ENCODE data around the gene ATP8B4. TPM values are rescaled to one million over a fixed set of nuclear protein-coding genes. Genes with fewer than 3 reads are reported as not detected.
A peak's percentile ranks its signal among the peaks of the same experiment; 100 is the strongest.

ATP8B4 gene
- total RNA-seq, 1 donor from 2014 or later: 0.98 TPM

GRCh38 chr15:50140098-50140497 lies 21.1 kb upstream of the ATP8B4 start:
- no peak for TF ChIP-seq CTCF (IDR thresholded peaks at IDR 0.05; ENCODE audit: unreplicated experiment)
- Mint-ChIP-seq H3K27me3 (no peaks in the 10 kb centered on the region), H3K9me3 (ENCODE audit: low read depth) (no peaks in the 10 kb centered on the region), H3K4me3 (ENCODE audit: low read depth) (no peak overlapping the region), H3K27ac (no peak overlapping the region), H3K4me1 (ENCODE audit: low read depth) (no peaks in the 10 kb centered on the region), H3K36me3 (ENCODE audit: insufficient read depth) (no peaks in the 10 kb centered on the region)
- no peak for DNase-seq (ENCODE audit: low spot score, unreplicated experiment)

- peak; percentile 14 for TF ChIP-seq CTCF (IDR thresholded peaks at IDR 0.05; ENCODE audit: unreplicated experiment)
- Mint-ChIP-seq H3K27ac (no peak overlapping the region), H3K36me3 (ENCODE audit: insufficient read depth) (no peaks in the 10 kb centered on the region), H3K4me1 (ENCODE audit: low read depth) (no peaks in the 10 kb centered on the region), H3K9me3 (ENCODE audit: low read depth) (no peaks in the 10 kb centered on the region), H3K4me3 (ENCODE audit: low read depth) (no peak overlapping the region), H3K27me3 (no peaks in the 10 kb centered on the region)
- DNase-seq (ENCODE audit: low spot score, unreplicated experiment): no peak
These were observed 19.4 kb upstream of the ATP8B4 start for GRCh38 chr15:50138391-50138790.

- H3K27me3 Mint-ChIP-seq: no peaks in the 10 kb centered on the region
- no peak for DNase-seq (ENCODE audit: low spot score, unreplicated experiment)
- TF ChIP-seq CTCF (IDR thresholded peaks at IDR 0.05; ENCODE audit: unreplicated experiment): no peak
- H3K4me1 Mint-ChIP-seq (ENCODE audit: low read depth): no peaks in the 10 kb centered on the region
- H3K4me3 Mint-ChIP-seq (ENCODE audit: low read depth): no peak overlapping the region
- H3K36me3 Mint-ChIP-seq (ENCODE audit: insufficient read depth): no peaks in the 10 kb centered on the region
- no peaks in the 10 kb centered on the region for H3K9me3 Mint-ChIP-seq (ENCODE audit: low read depth)
- H3K27ac Mint-ChIP-seq: no peak overlapping the region
These were observed 18.9 kb upstream of the ATP8B4 start for GRCh38 chr15:50137893-50138292.

GRCh38 chr15:50137330-50137761 lies 18.3 kb upstream of the ATP8B4 start:
- no peak for DNase-seq (ENCODE audit: low spot score, unreplicated experiment)
- H3K27ac Mint-ChIP-seq: no peak overlapping the region
- peaks cover 3% of the 10 kb centered on the region for H3K9me3 Mint-ChIP-seq (ENCODE audit: low read depth)
- no peaks in the 10 kb centered on the region for H3K27me3 Mint-ChIP-seq
- no peaks in the 10 kb centered on the region for H3K36me3 Mint-ChIP-seq (ENCODE audit: insufficient read depth)
- H3K4me1 Mint-ChIP-seq (ENCODE audit: low read depth): no peaks in the 10 kb centered on the region
- TF ChIP-seq CTCF (IDR thresholded peaks at IDR 0.05; ENCODE audit: unreplicated experiment): no peak
- H3K4me3 Mint-ChIP-seq (ENCODE audit: low read depth): no peak overlapping the region

- no peak for TF ChIP-seq CTCF (IDR thresholded peaks at IDR 0.05; ENCODE audit: unreplicated experiment)
- Mint-ChIP-seq H3K27me3 (no peaks in the 10 kb centered on the region), H3K4me1 (ENCODE audit: low read depth) (no peaks in the 10 kb centered on the region), H3K27ac (no peak overlapping the region), H3K9me3 (ENCODE audit: low read depth) (peaks cover 3% of the 10 kb centered on the region), H3K4me3 (ENCODE audit: low read depth) (no peak overlapping the region), H3K36me3 (ENCODE audit: insufficient read depth) (no peaks in the 10 kb centered on the region)
- no peak for DNase-seq (ENCODE audit: low spot score, unreplicated experiment)
These were observed 16.1 kb upstream of the ATP8B4 start for GRCh38 chr15:50135031-50135551.
